OCI-LY1 (cell line): ENCODE measurements around the gene FANCC.
A peak's percentile ranks its signal among the peaks of the same experiment; 100 is the strongest.

Experiments
- H2AFZ ChIP-seq: fragments of 200-600 bp; sonication (generic), shearing (Covaris generic); 2 replicates; pipeline ENCODE4 v1.6.0; 2014; ENCODE audit warnings: antibody characterized with exemption, mild to moderate bottlenecking, low read length
- H3F3A ChIP-seq: fragments of 200-600 bp; sonication (generic), shearing (Covaris generic); 2 replicates; pipeline ENCODE4 v1.6.0; 2014; ENCODE audit warnings: mild to moderate bottlenecking, antibody characterized with exemption, low read length, moderate library complexity; ENCODE audit not compliant: insufficient read depth
- H3K27ac ChIP-seq: fragments of 200-600 bp; sonication (generic); 2 replicates; pipeline ENCODE4 v1.5.1; 2014; ENCODE audit warnings: low read length, mixed run types, mild to moderate bottlenecking, low read depth; ENCODE audit not compliant: poor library complexity, severe bottlenecking
- H3K27me3 ChIP-seq: fragments of 200-600 bp; sonication (generic); 2 replicates; pipeline ENCODE4 v1.6.0; 2014; ENCODE audit warnings: antibody characterized with exemption, mild to moderate bottlenecking, low read length, moderate library complexity; ENCODE audit not compliant: insufficient read depth
- H3K36me3 ChIP-seq: fragments of 200-600 bp; sonication (generic); 2 replicates; pipeline ENCODE4 v1.6.1; 2014; ENCODE audit warnings: mild to moderate bottlenecking, antibody characterized with exemption, low read length, moderate library complexity, mixed read lengths; ENCODE audit not compliant: insufficient read depth
- H3K4me1 ChIP-seq: fragments of 200-600 bp; sonication (generic); 2 replicates; pipeline ENCODE4 v1.5.1; 2014; ENCODE audit warnings: mild to moderate bottlenecking, low read length, moderate library complexity; ENCODE audit not compliant: insufficient read depth, severe bottlenecking
- H3K4me2 ChIP-seq: fragments of 200-600 bp; sonication (generic), shearing (Covaris generic); 2 replicates; pipeline ENCODE4 v1.6.1; 2014; ENCODE audit warnings: low read length
- H3K4me3 ChIP-seq: fragments of 200-600 bp; sonication (generic); 2 replicates; pipeline ENCODE4 v1.5.1; 2014; ENCODE audit warnings: low read length, low read depth, mild to moderate bottlenecking, mixed read lengths; ENCODE audit not compliant: poor library complexity, severe bottlenecking
- H3K79me2 ChIP-seq: fragments of 200-600 bp; shearing (Covaris generic); 2 replicates; pipeline ENCODE4 v1.6.1; 2016; ENCODE audit warnings: mixed run types, low read length, mixed read lengths; ENCODE audit not compliant: insufficient read depth
- H3K9ac ChIP-seq: fragments of 200-600 bp; sonication (generic), shearing (Covaris generic); 2 replicates; pipeline ENCODE4 v1.6.1; 2014; ENCODE audit warnings: mild to moderate bottlenecking, low read length, mixed read lengths
- H3K9me2 ChIP-seq: fragments of 200-600 bp; sonication (generic), shearing (Covaris generic); 2 replicates; pipeline ENCODE4 v1.6.1; 2014; ENCODE audit warnings: low read depth, mild to moderate bottlenecking, low read length, mixed read lengths
- H3K9me3 ChIP-seq: fragments of 200-600 bp; shearing (Covaris generic); 2 replicates; pipeline ENCODE4 v1.6.1; 2014; ENCODE audit warnings: low read length, mixed read lengths
- H4K20me1 ChIP-seq: fragments of 200-600 bp; sonication (generic), shearing (Covaris generic); 2 replicates; pipeline ENCODE4 v1.6.0; 2016; ENCODE audit warnings: mild to moderate bottlenecking, low read length; ENCODE audit not compliant: insufficient read depth
- CTCF ChIP-seq: fragments of 200-600 bp; sonication (generic), shearing (Covaris generic); IDR thresholded peaks from 2 replicates; pipeline ENCODE4 v1.5.1; 2017; ENCODE audit warnings: mild to moderate bottlenecking, antibody characterized with exemption, low read length, moderate library complexity, mixed read lengths
- EZH2 ChIP-seq: fragments of 200-600 bp; sonication (generic), shearing (Covaris generic); IDR thresholded peaks from 2 replicates; pipeline ENCODE4 v1.8.0; 2017; ENCODE audit warnings: borderline replicate concordance, mixed run types, mild to moderate bottlenecking, antibody characterized with exemption, low read length, moderate library complexity, mixed read lengths

FANCC gene

GRCh38 chr9:95118596-95118995, 198.9 kb downstream of the FANCC start:
- Histone ChIP-seq H3K27ac (peak overlapping the region; percentile 20), H3K4me1 (peaks cover 30% of the 10 kb centered on the region), H3K9me3 (no peaks in the 10 kb centered on the region), H3K36me3 (no peaks in the 10 kb centered on the region), H3K79me2 (no peaks in the 10 kb centered on the region), H3K4me2 (no peak overlapping the region), H4K20me1 (no peaks in the 10 kb centered on the region), H3K9ac (no peak overlapping the region), H2AFZ (no peak overlapping the region), H3F3A (no peaks in the 10 kb centered on the region), H3K9me2 (no peaks in the 10 kb centered on the region), H3K4me3 (no peak overlapping the region), H3K27me3 (no peaks in the 10 kb centered on the region)
- no peak for TF ChIP-seq EZH2
- no peak for TF ChIP-seq CTCF

GRCh38 chr9:95116808-95117204, 200.7 kb downstream of the FANCC start:
- no peaks in the 10 kb centered on the region for H3F3A ChIP-seq
- no peaks in the 10 kb centered on the region; the same call in 1 of the 2 replicates for H3K36me3 ChIP-seq
- peak overlapping the region; percentile 25; the same call in 1 of the 2 replicates for H3K9ac ChIP-seq
- H3K4me1 ChIP-seq = peaks cover 30% of the 10 kb centered on the region
- no peak overlapping the region for H3K4me2 ChIP-seq
- no peak overlapping the region for H2AFZ ChIP-seq
- H3K79me2 ChIP-seq = no peaks in the 10 kb centered on the region
- H3K27ac ChIP-seq = peak overlapping the region; percentile 68
- no peaks in the 10 kb centered on the region for H3K9me3 ChIP-seq
- H3K27me3 ChIP-seq = no peaks in the 10 kb centered on the region
- no peaks in the 10 kb centered on the region for H3K9me2 ChIP-seq
- no peak for TF ChIP-seq CTCF
- no peak for TF ChIP-seq EZH2
- no peak overlapping the region for H3K4me3 ChIP-seq
- no peaks in the 10 kb centered on the region for H4K20me1 ChIP-seq

GRCh38 chr9:95116002-95116807, 201.3 kb downstream of the FANCC start:
- Histone ChIP-seq H3K79me2 (no peaks in the 10 kb centered on the region), H4K20me1 (no peaks in the 10 kb centered on the region), H3K27me3 (no peaks in the 10 kb centered on the region), H3K36me3 (no peaks in the 10 kb centered on the region; the same call in 1 of the 2 replicates), H3K9ac (peak overlapping the region; percentile 25; the same call in 1 of the 2 replicates), H2AFZ (no peak overlapping the region), H3K9me3 (no peaks in the 10 kb centered on the region), H3K4me3 (no peak overlapping the region), H3K4me1 (peaks cover 30% of the 10 kb centered on the region), H3F3A (no peaks in the 10 kb centered on the region), H3K4me2 (no peak overlapping the region), H3K9me2 (no peaks in the 10 kb centered on the region), H3K27ac (peak overlapping the region; percentile 68)
- TF ChIP-seq CTCF = peak; percentile 67
- no peak for TF ChIP-seq EZH2
